ENCODE measurements around the gene SYNC. TPM values are rescaled to one million over a fixed set of nuclear protein-coding genes. Genes with fewer than 3 reads are reported as not detected.
"Not testable (repeated sequence)": the region's sequence is repeated elsewhere in the genome, so short reads cannot be mapped to it uniquely, and the experiment has no call there.

Gene SYNC
- total RNA-seq, 2 experiments from 2014 or later, result 0.09 TPM; not detected in 1

DNA sequence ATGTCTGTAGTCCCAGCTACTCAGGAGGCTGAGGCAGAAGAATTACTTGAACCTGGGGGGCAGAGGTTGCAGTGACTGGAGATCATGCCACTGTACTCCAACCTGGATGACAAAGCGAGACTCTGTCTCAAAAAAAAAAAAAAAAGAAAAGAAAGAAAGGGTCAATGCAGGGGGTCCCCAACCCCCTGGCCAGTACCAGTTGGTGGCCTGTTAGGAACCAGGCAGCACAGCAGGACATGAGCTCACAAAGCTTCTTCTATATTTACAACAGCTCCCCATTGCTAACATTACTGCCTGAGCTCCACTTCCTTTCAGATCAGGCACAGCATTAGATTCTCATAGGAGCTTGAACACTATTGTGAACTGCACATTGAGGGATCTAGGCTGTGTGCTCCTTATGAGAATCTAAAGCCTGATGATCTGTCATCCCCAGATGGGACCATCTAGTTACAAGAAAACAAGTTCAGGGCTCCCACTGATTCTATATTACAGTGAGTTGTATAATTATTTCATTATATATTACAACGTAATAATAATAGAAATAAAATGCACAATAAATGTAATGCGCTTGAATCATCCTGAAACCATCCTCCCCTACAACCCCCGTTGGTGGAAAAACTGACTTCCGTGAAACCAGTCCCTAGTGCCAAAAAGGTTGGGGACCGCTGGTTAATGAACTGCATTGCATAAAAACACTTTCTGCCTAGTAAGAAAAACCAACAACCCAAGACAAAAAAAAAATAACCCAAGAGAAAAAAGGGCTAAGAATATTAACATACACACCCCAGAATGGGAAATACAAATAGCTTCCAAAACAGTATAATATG is 55.0 kb downstream of the SYNC start:
- Histone ChIP-seq H4K20me1 (ENCODE audit: insufficient read depth, low read length) (no peaks in the 10 kb centered on the region), H3K9me3 (ENCODE audit: low read length) (no peaks in the 10 kb centered on the region), H3K79me2 (ENCODE audit: insufficient read depth, low read depth, low read length) (peaks cover 85% of the 10 kb centered on the region), H3K4me1 (ENCODE audit: insufficient read depth, low read length, poor library complexity, severe bottlenecking) (peaks cover 38% of the 10 kb centered on the region), H3K36me3 (ENCODE audit: insufficient read depth, low read length) (peaks cover 42% of the 10 kb centered on the region), H3K9me2 (ENCODE audit: insufficient read depth, low read length) (no peaks in the 10 kb centered on the region), H3K27ac (ENCODE audit: low read depth, low read length, poor library complexity, severe bottlenecking) (peak overlapping the region; percentile 96), H2AFZ (ENCODE audit: low read length) (no peak overlapping the region), H3K4me3 (ENCODE audit: low read depth, low read length, poor library complexity, severe bottlenecking) (peak overlapping the region; percentile 82), H3K4me2 (ENCODE audit: low read length) (peak overlapping the region; percentile 91)
- peak; percentile 60 for DNase-seq (ENCODE audit: low spot score)
- CTCF ChIA-PET (ENCODE audit: unreplicated experiment), result no interaction called here
- POLR2A ChIA-PET, result interaction anchor here (0.7 to 1.5 kb wide), 5 partner anchors 17 to 334 kb away, joined by 3 to 7 read pairs (median 3); no protein-coding TSS in a partner anchor
- no TSS peak for BruUV-seq (replicated peaks)
- intact Hi-C loops (cut with micrococcal nuclease; ENCODE audit: unreplicated experiment), result no loop called here
- TF ChIP-seq CTCF (conservative IDR thresholded peaks at IDR 0.05; ENCODE audit: low read length), result no peak
- no peak for TF ChIP-seq EZH2phosphoT487 (IDR thresholded peaks at IDR 0.05; ENCODE audit: borderline replicate concordance, low read depth, low read length)

DNA sequence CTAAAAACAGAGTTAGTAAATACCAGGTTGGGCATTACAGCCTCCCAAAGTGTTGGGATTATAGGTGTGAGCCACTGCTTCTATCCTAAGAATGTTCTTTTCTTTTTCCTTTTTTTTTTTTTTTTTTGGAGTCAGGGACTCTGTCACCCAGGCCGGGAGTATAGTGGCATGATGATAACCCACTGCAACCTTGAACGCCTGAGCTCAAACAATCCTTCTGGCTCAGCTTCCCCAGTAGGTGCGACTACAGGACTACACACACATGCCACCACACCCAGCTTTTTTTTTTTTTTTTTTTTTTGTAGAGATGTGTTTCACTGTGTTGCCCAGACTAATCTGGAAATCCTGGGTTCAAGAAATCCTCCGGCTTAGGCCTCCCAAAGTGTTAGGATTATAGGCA is 58.1 kb downstream of the SYNC start:
- no peak overlapping the region for H3K27ac ChIP-seq (ENCODE audit: low read depth, low read length, poor library complexity, severe bottlenecking)
- peaks cover 33% of the 10 kb centered on the region for H3K4me1 ChIP-seq (ENCODE audit: insufficient read depth, low read length, poor library complexity, severe bottlenecking)
- no peaks in the 10 kb centered on the region for H4K20me1 ChIP-seq (ENCODE audit: insufficient read depth, low read length)
- H3K9me3 ChIP-seq (ENCODE audit: low read length), result no peaks in the 10 kb centered on the region
- no peak overlapping the region for H3K4me2 ChIP-seq (ENCODE audit: low read length)
- H3K36me3 ChIP-seq (ENCODE audit: insufficient read depth, low read length), result peaks cover 40% of the 10 kb centered on the region
- H3K9me2 ChIP-seq (ENCODE audit: insufficient read depth, low read length), result no peaks in the 10 kb centered on the region
- no TSS peak for BruUV-seq (replicated peaks)
- ChIA-PET POLR2A (interaction anchor here (0.6 to 1.8 kb wide), 6 partner anchors 14 to 764 kb away, joined by 3 to 8 read pairs (median 3); no protein-coding TSS in a partner anchor), CTCF (ENCODE audit: unreplicated experiment) (no interaction called here)
- H2AFZ ChIP-seq (ENCODE audit: low read length), result no peak overlapping the region
- no peak overlapping the region for H3K4me3 ChIP-seq (ENCODE audit: low read depth, low read length, poor library complexity, severe bottlenecking)
- H3K79me2 ChIP-seq (ENCODE audit: insufficient read depth, low read depth, low read length), result peaks cover 94% of the 10 kb centered on the region
- no peak for DNase-seq (ENCODE audit: low spot score)
- TF ChIP-seq CTCF (conservative IDR thresholded peaks at IDR 0.05; ENCODE audit: low read length) (no peak), EZH2phosphoT487 (IDR thresholded peaks at IDR 0.05; ENCODE audit: borderline replicate concordance, low read depth, low read length) (no peak)
- intact Hi-C loops (cut with micrococcal nuclease; ENCODE audit: unreplicated experiment), result no loop called here

DNA sequence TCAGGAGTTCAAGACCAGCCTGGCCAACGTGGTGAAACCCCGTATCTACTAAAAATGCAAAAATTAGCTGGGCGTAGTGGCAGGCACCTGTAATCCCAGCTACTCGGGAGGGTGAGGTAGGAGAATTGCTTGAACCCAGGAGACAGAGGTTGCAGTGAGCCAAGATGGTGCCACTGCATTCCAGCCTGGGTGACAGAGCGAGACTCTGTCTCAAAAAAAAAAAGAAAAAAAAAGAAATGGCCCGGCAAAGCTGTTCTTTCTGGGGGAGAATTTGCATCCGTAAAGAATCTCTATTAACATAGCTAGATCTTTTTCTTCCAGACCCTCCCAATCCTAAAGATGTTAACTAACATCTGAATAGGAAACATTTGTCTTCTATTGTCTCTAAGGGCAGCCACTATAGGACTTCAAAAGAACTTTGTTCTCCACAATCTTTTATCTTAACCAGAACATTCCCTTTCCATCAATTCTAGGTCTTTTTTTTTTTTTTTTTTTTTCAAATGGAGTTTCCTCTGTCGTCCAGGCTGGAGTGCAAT is 60.2 kb downstream of the SYNC start:
- H3K4me1 ChIP-seq (ENCODE audit: insufficient read depth, low read length, poor library complexity, severe bottlenecking), result peaks cover 22% of the 10 kb centered on the region
- H3K9me3 ChIP-seq (ENCODE audit: low read length); BruUV-seq (replicated peaks); H3K4me3 ChIP-seq (ENCODE audit: low read depth, low read length, poor library complexity, severe bottlenecking); DNase-seq (ENCODE audit: low spot score); CTCF ChIA-PET (ENCODE audit: unreplicated experiment); H4K20me1 ChIP-seq (ENCODE audit: insufficient read depth, low read length); POLR2A ChIA-PET; H2AFZ ChIP-seq (ENCODE audit: low read length); intact Hi-C loops (cut with micrococcal nuclease; ENCODE audit: unreplicated experiment); H3K27ac ChIP-seq (ENCODE audit: low read depth, low read length, poor library complexity, severe bottlenecking); H3K4me2 ChIP-seq (ENCODE audit: low read length); H3K9me2 ChIP-seq (ENCODE audit: insufficient read depth, low read length): not testable (repeated sequence)
- peaks cover 96% of the 10 kb centered on the region for H3K79me2 ChIP-seq (ENCODE audit: insufficient read depth, low read depth, low read length)
- H3K36me3 ChIP-seq (ENCODE audit: insufficient read depth, low read length), result peaks cover 58% of the 10 kb centered on the region
